ENCODE measurements around the gene TRPM8. TPM values are rescaled to one million over a fixed set of nuclear protein-coding genes. Genes with fewer than 3 reads are reported as not detected.

Gene TRPM8
- total RNA-seq, 1 donor from 2014 or later, result not detected

DNA sequence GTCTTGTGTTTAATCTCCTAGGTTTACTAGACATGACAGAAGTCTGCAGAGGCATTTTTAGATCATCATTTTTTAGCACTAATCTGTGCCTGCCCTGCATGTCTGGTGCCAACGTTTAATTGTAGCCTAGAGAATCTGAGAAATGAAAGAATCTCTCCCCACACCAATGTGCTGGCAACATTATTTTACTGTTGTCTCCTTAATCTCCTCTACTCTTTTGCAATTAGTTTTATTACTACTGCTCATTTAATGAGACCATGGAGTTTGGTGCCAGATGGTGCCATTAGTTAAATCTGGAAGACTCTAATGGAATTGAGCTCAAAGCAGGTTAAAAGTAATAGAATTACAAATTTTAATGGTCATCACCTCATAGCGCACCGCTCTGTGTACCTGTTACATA lies 129.3 kb downstream of the TRPM8 start:
- Mint-ChIP-seq H3K27ac (ENCODE audit: unreplicated experiment) (no peak overlapping the region), H3K4me1 (ENCODE audit: unreplicated experiment) (no peaks in the 10 kb centered on the region), H3K4me3 (ENCODE audit: unreplicated experiment) (no peak overlapping the region), H3K9me3 (ENCODE audit: unreplicated experiment) (no peaks in the 10 kb centered on the region), H3K27me3 (ENCODE audit: unreplicated experiment) (no peaks in the 10 kb centered on the region), H3K36me3 (ENCODE audit: low read depth, unreplicated experiment) (no peaks in the 10 kb centered on the region)
- no peak for DNase-seq (ENCODE audit: low spot score)
- TF ChIP-seq, protein P1, sequence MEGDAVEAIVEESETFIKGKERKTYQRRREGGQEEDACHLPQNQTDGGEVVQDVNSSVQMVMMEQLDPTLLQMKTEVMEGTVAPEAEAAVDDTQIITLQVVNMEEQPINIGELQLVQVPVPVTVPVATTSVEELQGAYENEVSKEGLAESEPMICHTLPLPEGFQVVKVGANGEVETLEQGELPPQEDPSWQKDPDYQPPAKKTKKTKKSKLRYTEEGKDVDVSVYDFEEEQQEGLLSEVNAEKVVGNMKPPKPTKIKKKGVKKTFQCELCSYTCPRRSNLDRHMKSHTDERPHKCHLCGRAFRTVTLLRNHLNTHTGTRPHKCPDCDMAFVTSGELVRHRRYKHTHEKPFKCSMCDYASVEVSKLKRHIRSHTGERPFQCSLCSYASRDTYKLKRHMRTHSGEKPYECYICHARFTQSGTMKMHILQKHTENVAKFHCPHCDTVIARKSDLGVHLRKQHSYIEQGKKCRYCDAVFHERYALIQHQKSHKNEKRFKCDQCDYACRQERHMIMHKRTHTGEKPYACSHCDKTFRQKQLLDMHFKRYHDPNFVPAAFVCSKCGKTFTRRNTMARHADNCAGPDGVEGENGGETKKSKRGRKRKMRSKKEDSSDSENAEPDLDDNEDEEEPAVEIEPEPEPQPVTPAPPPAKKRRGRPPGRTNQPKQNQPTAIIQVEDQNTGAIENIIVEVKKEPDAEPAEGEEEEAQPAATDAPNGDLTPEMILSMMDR (IDR thresholded peaks at IDR 0.05; ENCODE audit: unreplicated experiment), result no peak

DNA sequence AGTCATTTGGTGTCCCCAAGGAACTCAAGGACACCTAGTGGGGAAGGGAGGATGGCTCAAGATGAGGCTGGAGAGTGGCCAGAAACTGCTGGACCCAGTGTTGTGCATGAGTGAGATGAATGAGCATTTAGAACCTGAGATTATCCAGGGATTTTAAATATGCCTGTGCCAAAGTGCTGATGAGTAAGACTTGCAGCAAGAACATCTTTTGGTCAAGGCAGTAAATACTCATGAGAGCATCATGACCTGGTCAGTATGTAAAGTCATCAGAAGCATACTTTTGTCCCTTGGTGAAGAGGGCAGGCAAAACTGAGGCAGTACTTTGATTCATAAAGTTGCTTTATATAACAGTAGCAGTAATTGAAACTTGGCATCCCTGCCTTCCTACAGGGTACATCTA lies 130.2 kb downstream of the TRPM8 start:
- TF ChIP-seq, protein P1 (IDR thresholded peaks at IDR 0.05; ENCODE audit: unreplicated experiment), result no peak
- Mint-ChIP-seq H3K4me3 (ENCODE audit: unreplicated experiment) (no peak overlapping the region), H3K27ac (ENCODE audit: unreplicated experiment) (no peak overlapping the region), H3K9me3 (ENCODE audit: unreplicated experiment) (no peaks in the 10 kb centered on the region), H3K27me3 (ENCODE audit: unreplicated experiment) (no peaks in the 10 kb centered on the region), H3K4me1 (ENCODE audit: unreplicated experiment) (no peaks in the 10 kb centered on the region), H3K36me3 (ENCODE audit: low read depth, unreplicated experiment) (no peaks in the 10 kb centered on the region)
- no peak for DNase-seq (ENCODE audit: low spot score)

DNA sequence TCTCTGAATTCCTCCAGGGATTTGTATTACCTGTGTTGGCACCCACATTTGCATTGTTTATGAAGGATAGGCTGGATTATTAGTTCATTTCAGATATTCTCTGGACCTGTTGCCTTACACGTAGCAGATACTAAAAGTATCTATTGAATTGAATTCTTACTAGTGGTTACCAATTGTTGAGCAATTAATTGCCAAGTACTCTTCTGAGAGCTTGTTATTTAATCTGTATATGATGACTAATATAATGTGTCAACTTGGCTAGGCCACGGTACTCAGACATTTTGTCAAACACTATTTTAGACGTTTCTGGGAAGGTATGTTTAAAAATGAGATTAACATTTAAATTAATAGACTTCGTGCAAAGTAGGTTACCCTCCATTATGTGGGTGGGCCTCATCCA lies 130.9 kb downstream of the TRPM8 start:
- H3K27me3 Mint-ChIP-seq (ENCODE audit: unreplicated experiment), result no peaks in the 10 kb centered on the region
- TF ChIP-seq, protein P1 (IDR thresholded peaks at IDR 0.05; ENCODE audit: unreplicated experiment), result no peak
- H3K27ac Mint-ChIP-seq (ENCODE audit: unreplicated experiment), result no peak overlapping the region
- H3K4me1 Mint-ChIP-seq (ENCODE audit: unreplicated experiment), result no peaks in the 10 kb centered on the region
- H3K4me3 Mint-ChIP-seq (ENCODE audit: unreplicated experiment), result no peak overlapping the region
- no peaks in the 10 kb centered on the region for H3K36me3 Mint-ChIP-seq (ENCODE audit: low read depth, unreplicated experiment)
- no peaks in the 10 kb centered on the region for H3K9me3 Mint-ChIP-seq (ENCODE audit: unreplicated experiment)
- no peak for DNase-seq (ENCODE audit: low spot score)

DNA sequence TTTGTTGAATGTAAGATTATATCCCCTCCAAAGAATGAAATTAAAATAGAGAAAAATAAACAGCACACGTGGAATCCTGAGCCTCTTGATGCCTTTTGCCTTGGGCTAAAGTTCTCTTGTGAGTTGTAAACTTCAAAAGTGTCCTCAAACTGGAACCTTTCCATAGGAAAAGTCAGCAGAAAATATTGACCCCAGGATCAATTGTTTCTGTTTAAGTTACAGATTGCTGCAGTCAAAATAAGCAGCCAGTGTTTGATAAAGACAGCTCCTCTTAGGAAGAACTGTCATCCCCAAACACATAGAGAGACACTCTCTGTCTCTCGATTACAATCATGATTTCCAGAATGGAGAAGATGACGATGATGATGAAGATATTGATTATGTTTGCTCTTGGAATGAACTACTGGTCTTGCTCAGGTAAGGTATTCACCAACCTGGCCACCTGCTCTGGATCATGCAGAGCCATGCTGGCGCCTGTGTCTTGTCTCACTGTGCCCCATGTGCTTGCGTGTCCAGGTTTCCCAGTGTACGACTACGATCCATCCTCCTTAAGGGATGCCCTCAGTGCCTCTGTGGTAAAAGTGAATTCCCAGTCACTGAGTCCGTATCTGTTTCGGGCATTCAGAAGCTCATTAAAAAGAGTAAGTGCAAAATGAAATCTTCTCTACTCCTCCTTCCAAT lies 133.4 kb downstream of the TRPM8 start, which contains the start of gene SPP2:
SPP2 (plus strand) TSS at position 248 of the 681 bp plus-strand sequence; CDS start at position 333, 85 bp downstream.
- no peak for DNase-seq (ENCODE audit: low spot score)
- Mint-ChIP-seq H3K27ac (ENCODE audit: unreplicated experiment) (no peak within 1 kb of the TSS), H3K36me3 (ENCODE audit: low read depth, unreplicated experiment) (no peaks in the 10 kb centered on the region), H3K27me3 (ENCODE audit: unreplicated experiment) (no peaks in the 10 kb centered on the region), H3K4me1 (ENCODE audit: unreplicated experiment) (no peaks in the 10 kb centered on the region), H3K4me3 (ENCODE audit: unreplicated experiment) (no peak within 1 kb of the TSS), H3K9me3 (ENCODE audit: unreplicated experiment) (no peaks in the 10 kb centered on the region)
- TF ChIP-seq, protein P1 (IDR thresholded peaks at IDR 0.05; ENCODE audit: unreplicated experiment), result no peak

DNA sequence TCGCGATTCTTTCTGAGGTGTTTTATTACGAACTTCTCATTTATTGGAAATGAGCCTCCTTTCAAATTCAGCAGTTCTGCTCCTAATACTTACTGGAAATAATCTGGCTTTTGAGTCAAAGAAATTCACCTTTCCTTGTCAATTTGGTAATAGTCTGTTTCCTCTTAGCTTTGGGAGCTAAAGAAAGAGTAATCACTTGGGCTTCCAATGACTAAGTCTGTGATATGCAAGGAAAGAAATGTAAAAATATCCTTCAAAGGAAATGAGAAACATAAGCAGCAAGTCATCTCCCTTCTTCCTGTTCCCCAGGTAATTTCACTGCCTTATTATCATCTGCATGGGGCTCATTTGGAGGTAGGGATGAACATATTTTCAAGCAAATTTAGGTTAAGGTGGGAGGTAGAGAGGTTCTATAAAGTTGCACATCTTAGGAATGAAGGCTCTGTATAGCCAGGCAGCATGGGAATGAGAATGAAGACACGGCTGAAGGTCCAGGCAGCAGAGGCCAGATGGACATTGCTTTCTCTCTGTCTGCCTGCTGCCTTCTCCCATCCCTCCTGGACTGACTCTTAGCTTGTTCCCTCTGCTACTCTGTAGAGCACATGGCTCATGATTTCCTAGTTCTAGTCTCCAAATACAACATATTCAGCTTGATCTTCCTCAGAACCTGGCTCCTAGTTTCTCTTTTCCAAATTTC lies 134.3 kb downstream of the TRPM8 start:
- Mint-ChIP-seq H3K4me1 (ENCODE audit: unreplicated experiment) (no peaks in the 10 kb centered on the region), H3K27me3 (ENCODE audit: unreplicated experiment) (no peaks in the 10 kb centered on the region), H3K9me3 (ENCODE audit: unreplicated experiment) (no peaks in the 10 kb centered on the region), H3K4me3 (ENCODE audit: unreplicated experiment) (no peak overlapping the region), H3K36me3 (ENCODE audit: low read depth, unreplicated experiment) (no peaks in the 10 kb centered on the region), H3K27ac (ENCODE audit: unreplicated experiment) (no peak overlapping the region)
- no peak for DNase-seq (ENCODE audit: low spot score)
- TF ChIP-seq, protein P1 (IDR thresholded peaks at IDR 0.05; ENCODE audit: unreplicated experiment), result no peak

Data from endothelial cell (in vitro differentiated cells).